Mucosa of descending colon (tissue), 3 donors: ENCODE results near the gene KITLG. TPM values are rescaled to one million over a fixed set of nuclear protein-coding genes. Genes with fewer than 3 reads are reported as not detected.

Experiments
- ATAC-seq: fragments of 200-7000 bp; cut with Tn5 transposase; one replicate; pipeline ENCODE4 v1.9.1; 2020; ENCODE audit warnings: mild to moderate bottlenecking, moderate library complexity
- DNase-seq, 3 donors: peaks; one replicate each; pipeline ENCODE4 v3.0.0-alpha.2; 2020
- H3K36me3 ChIP-seq: fragments of 200-600 bp; one replicate; pipeline ENCODE4 v1.8.0; 2021; ENCODE audit warnings: low read depth, mild to moderate bottlenecking
- H3K4me1 ChIP-seq: fragments of 200-600 bp; one replicate; pipeline ENCODE4 v1.8.0; 2021; ENCODE audit warnings: low read depth, mild to moderate bottlenecking
- H3K4me3 ChIP-seq: fragments of 200-600 bp; one replicate; pipeline ENCODE4 v1.8.0; 2021; ENCODE audit warnings: mild to moderate bottlenecking
- H3K9me3 ChIP-seq: fragments of 200-600 bp; one replicate; pipeline ENCODE4 v1.8.0; 2021; ENCODE audit warnings: mild to moderate bottlenecking
- CTCF ChIP-seq: fragments of 200-600 bp; IDR thresholded peaks from one replicate; pipeline ENCODE4 v1.8.0; 2022; ENCODE audit warnings: antibody characterized with exemption, mild to moderate bottlenecking
- intact Hi-C, 2 donors: fragments of 100-400 bp; cut with DNase I in 1 of 2; cut with micrococcal nuclease in 1 of 2; formaldehyde crosslinking; loops; one replicate each; pipeline versions ENCODE4 v1.11.0 to v1.11.1; 2022; cut with DNase I, micrococcal nuclease
- total RNA-seq, 3 donors: library from RNA; stranded (reverse); fragmentation: NEBNext Ultra II Directional in 2 of 3; extraction: Animal tissue kit (Norgen Biotek cat#: 25700) in 2 of 3; gene quantifications; one replicate each; pipeline versions ENCODE4 v1.2.1 to v1.2.4, GENCODE V29; 2021 to 2023
- donor health status: DM: no; HTN: no; CAD: no; lungs with moderate emphysema.
- donor health status: DM: no; HTN: no; CAD: no.
- donor health status: DM: no; HTN: yes; CAD: no.

Gene KITLG
- total RNA-seq, 3 donors from 2014 or later, result 28.5 to 96.2 (median 37.4) TPM

- DNase-seq, result no peak
- intact Hi-C loops, result no loop called here
- Histone ChIP-seq H3K4me1 (no peaks in the 10 kb centered on the region), H3K9me3 (no peaks in the 10 kb centered on the region), H3K4me3 (no peak overlapping the region), H3K36me3 (no peaks in the 10 kb centered on the region)
- no peak for ATAC-seq
- TF ChIP-seq CTCF, result no peak
Measured at GRCh38 chr12:88503281-88503703, 77.0 kb downstream of the KITLG start.

GRCh38 chr12:88501972-88502938 is 78.0 kb downstream of the KITLG start:
- no peak overlapping the region for H3K4me3 ChIP-seq
- ATAC-seq (no peak), DNase-seq (no peak)

GRCh38 chr12:88496891-88497371 is 83.3 kb downstream of the KITLG start:
- Histone ChIP-seq H3K4me1 (no peaks in the 10 kb centered on the region), H3K36me3 (no peaks in the 10 kb centered on the region), H3K4me3 (no peak overlapping the region), H3K9me3 (no peaks in the 10 kb centered on the region)
- no peak for ATAC-seq
- DNase-seq, result no peak
- TF ChIP-seq CTCF, result no peak
- intact Hi-C loops, result no loop called here

More at GRCh38 chr12:88501972-88502938, 78.0 kb downstream of the KITLG start:
- Histone ChIP-seq H3K9me3 (no peaks in the 10 kb centered on the region), H3K36me3 (no peaks in the 10 kb centered on the region), H3K4me1 (no peaks in the 10 kb centered on the region)
- intact Hi-C loops, result no loop called here
- no peak for TF ChIP-seq CTCF

GRCh38 chr12:88496429-88496828 is 83.8 kb downstream of the KITLG start:
- no peak overlapping the region for H3K4me3 ChIP-seq
- H3K4me1 ChIP-seq, result no peaks in the 10 kb centered on the region
- H3K9me3 ChIP-seq, result no peaks in the 10 kb centered on the region
- ATAC-seq (no peak), DNase-seq (no peak)
- TF ChIP-seq CTCF, result no peak
- H3K36me3 ChIP-seq, result no peaks in the 10 kb centered on the region
- intact Hi-C loops, result no loop called here

GRCh38 chr12:88495031-88495430 is 85.2 kb downstream of the KITLG start:
- ATAC-seq (no peak), DNase-seq (no peak)
- intact Hi-C loops, result no loop called here
- no peak for TF ChIP-seq CTCF
- H3K36me3 ChIP-seq, result no peaks in the 10 kb centered on the region
- H3K9me3 ChIP-seq, result no peaks in the 10 kb centered on the region
- H3K4me1 ChIP-seq, result no peaks in the 10 kb centered on the region
- no peak overlapping the region for H3K4me3 ChIP-seq
